ENCODE measurements around the gene TNPO2. TPM values are rescaled to one million over a fixed set of nuclear protein-coding genes. Genes with fewer than 3 reads are reported as not detected.

Gene TNPO2
- total RNA-seq, 4 donors from 2014 or later = 50.8 to 59.8 (median 54.8) TPM

GRCh38 chr19:12751635-12752034 is 27.9 kb upstream of the TNPO2 start, which contains the start of gene BEST2:
Gene BEST2 (plus strand): TSS chr19:12751791. CDS start chr19:12752593, 802 bp downstream.
- WGBS, 2 donors = 54 to 67% methylated on average over 14 of the region's 14 CpGs
- no peak within 1 kb of the TSS for H3K4me3 ChIP-seq (replicated peaks in 1 of 3)
- H3K27ac ChIP-seq = no peak within 1 kb of the TSS
- DNase-seq = no peak
- no peak for TF ChIP-seq CTCF (IDR thresholded peaks at IDR 0.05)
- TF ChIP-seq POLR2A (IDR thresholded peaks at IDR 0.05) = no peak
- intact Hi-C loops (cut with DNase I) = no loop called here
- no peaks in the 10 kb centered on the region for H3K9me3 ChIP-seq
- H3K36me3 ChIP-seq = peaks cover 13% of the 10 kb centered on the region in 2 donors
- H3K27me3 ChIP-seq = no peaks in the 10 kb centered on the region
- H3K4me1 ChIP-seq = no peaks in the 10 kb centered on the region

DNA sequence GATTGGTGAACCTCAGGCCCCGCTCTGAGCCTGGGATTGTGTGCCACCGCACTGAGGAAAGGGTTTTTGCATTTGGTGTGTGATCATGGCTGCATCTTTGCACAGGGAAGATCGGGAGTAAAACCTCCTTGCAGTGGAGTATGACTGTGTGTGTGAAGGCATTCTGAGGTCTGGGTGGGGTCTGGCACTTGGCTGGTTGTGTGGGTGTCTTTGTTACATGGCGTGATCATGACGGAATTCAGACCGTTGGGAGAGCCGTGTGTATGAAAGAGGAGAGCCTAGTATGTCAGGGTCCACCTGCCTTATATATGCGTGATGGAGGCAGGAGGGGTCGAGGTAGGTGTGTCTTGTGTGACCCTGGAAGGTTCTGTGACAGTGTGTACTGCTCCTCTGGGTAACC is 27.1 kb upstream of the TNPO2 start:
- 65 to 71% methylated on average over 9 of the region's 9 CpGs for WGBS, 2 donors
- Histone ChIP-seq H3K36me3 (peaks cover 19% of the 10 kb centered on the region in 2 donors), H3K27me3 (no peaks in the 10 kb centered on the region), H3K27ac (no peak overlapping the region), H3K4me3 (replicated peaks in 1 of 3) (no peak overlapping the region), H3K4me1 (no peaks in the 10 kb centered on the region), H3K9me3 (no peaks in the 10 kb centered on the region)
- intact Hi-C loops (cut with DNase I) = no loop called here
- no peak for DNase-seq
- TF ChIP-seq POLR2A (IDR thresholded peaks at IDR 0.05) (no peak), CTCF (IDR thresholded peaks at IDR 0.05) (no peak)

GRCh38 chr19:12749938-12750521 is 26.3 kb upstream of the TNPO2 start:
- intact Hi-C loops (cut with DNase I) = no loop called here
- no peaks in the 10 kb centered on the region for H3K4me1 ChIP-seq
- H3K9me3 ChIP-seq = no peaks in the 10 kb centered on the region
- no peak for TF ChIP-seq POLR2A (IDR thresholded peaks at IDR 0.05)
- no peak for TF ChIP-seq CTCF (IDR thresholded peaks at IDR 0.05)
- H3K27ac ChIP-seq = no peak overlapping the region
- 51 to 52% methylated on average over 13 to 19 of the region's 24 CpGs for WGBS, 2 donors
- no peak overlapping the region for H3K4me3 ChIP-seq (replicated peaks in 1 of 3)
- peaks cover 27% of the 10 kb centered on the region in 2 donors for H3K36me3 ChIP-seq
- no peaks in the 10 kb centered on the region for H3K27me3 ChIP-seq
- no peak for DNase-seq

GRCh38 chr19:12748489-12748888 is 24.8 kb upstream of the TNPO2 start:
- no peak for TF ChIP-seq POLR2A (IDR thresholded peaks at IDR 0.05)
- TF ChIP-seq CTCF (IDR thresholded peaks at IDR 0.05) = no peak
- intact Hi-C loops (cut with DNase I) = no loop called here
- H3K27me3 ChIP-seq = no peaks in the 10 kb centered on the region

GRCh38 chr19:12745166-12745897 is 21.6 kb upstream of the TNPO2 start:
- Histone ChIP-seq H3K4me1 (no peaks in the 10 kb centered on the region), H3K27ac (no peak overlapping the region), H3K4me3 (replicated peaks in 1 of 3) (no peak overlapping the region), H3K36me3 (peaks cover 29 to 37% of the 10 kb centered on the region in 2 donors), H3K27me3 (no peaks in the 10 kb centered on the region), H3K9me3 (no peaks in the 10 kb centered on the region)
- intact Hi-C loops (cut with DNase I) = no loop called here
- TF ChIP-seq POLR2A (IDR thresholded peaks at IDR 0.05) (no peak), CTCF (IDR thresholded peaks at IDR 0.05) (no peak)
- DNase-seq = no peak
- 79 to 82% methylated on average over 11 to 17 of the region's 22 CpGs for WGBS, 2 donors

More at GRCh38 chr19:12748489-12748888, 24.8 kb upstream of the TNPO2 start:
- 63 to 69% methylated on average over 3 to 4 of the region's 6 CpGs for WGBS, 2 donors
- Histone ChIP-seq H3K36me3 (peaks cover 29% of the 10 kb centered on the region in 2 donors), H3K9me3 (no peaks in the 10 kb centered on the region), H3K27ac (no peak overlapping the region), H3K4me3 (replicated peaks in 1 of 3) (no peak overlapping the region), H3K4me1 (no peaks in the 10 kb centered on the region)
- no peak for DNase-seq
